ENCODE measurements around the gene RPTOR.

The RPTOR gene

DNA sequence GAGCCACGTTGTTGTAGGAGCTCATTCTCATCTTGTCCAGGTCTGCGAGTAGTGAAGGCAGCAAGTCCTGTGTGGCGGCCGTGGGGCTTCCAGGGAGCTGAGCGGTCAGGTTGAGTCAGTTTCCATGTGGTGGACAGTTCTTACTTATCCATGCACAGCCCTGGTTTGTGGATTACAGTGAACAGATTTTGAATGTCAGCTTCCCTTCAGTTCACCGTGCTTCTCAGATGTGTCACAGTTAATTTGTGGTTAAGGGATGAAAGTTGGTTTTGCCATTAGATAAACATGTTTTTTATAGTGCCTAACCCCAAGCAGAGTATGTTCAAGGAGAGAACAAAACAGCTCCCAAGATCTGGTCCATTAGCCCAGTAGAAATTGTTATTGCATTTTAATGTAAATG, 103.1 kb downstream of the RPTOR start:
- no peak overlapping the region for H3K4me3 ChIP-seq (ENCODE audit: low read depth in 1 of 2, low read length in 2 of 2)
- DNase-seq (no peak), ATAC-seq (ENCODE audit: insufficient read depth, low read depth) (peak; percentile 52)
- peak overlapping the region; percentile 41 for H3K27ac ChIP-seq (ENCODE audit: low read length)
- H3K36me3 ChIP-seq (ENCODE audit: insufficient read depth, low read length) = peaks cover 16% of the 10 kb centered on the region
- H4K20me1 ChIP-seq (ENCODE audit: insufficient read depth, low read length) = peaks cover 27% of the 10 kb centered on the region; the same call in 1 of the 2 replicates
- no peaks in the 10 kb centered on the region for H3K27me3 ChIP-seq (ENCODE audit: insufficient read depth, low read length, poor library complexity)
- H3K9me3 ChIP-seq (ENCODE audit: insufficient read depth, low read length, severe bottlenecking) = no peaks in the 10 kb centered on the region
- peaks cover 53% of the 10 kb centered on the region for H3K4me1 ChIP-seq (ENCODE audit: insufficient read depth, low read length)
- no peak overlapping the region for H3K4me2 ChIP-seq (ENCODE audit: insufficient read depth, low read length)
- no peak for TF ChIP-seq EZH2 (IDR thresholded peaks at IDR 0.05; ENCODE audit: borderline replicate concordance, low read depth, low read length, severe bottlenecking)
- TF ChIP-seq, protein P1, sequence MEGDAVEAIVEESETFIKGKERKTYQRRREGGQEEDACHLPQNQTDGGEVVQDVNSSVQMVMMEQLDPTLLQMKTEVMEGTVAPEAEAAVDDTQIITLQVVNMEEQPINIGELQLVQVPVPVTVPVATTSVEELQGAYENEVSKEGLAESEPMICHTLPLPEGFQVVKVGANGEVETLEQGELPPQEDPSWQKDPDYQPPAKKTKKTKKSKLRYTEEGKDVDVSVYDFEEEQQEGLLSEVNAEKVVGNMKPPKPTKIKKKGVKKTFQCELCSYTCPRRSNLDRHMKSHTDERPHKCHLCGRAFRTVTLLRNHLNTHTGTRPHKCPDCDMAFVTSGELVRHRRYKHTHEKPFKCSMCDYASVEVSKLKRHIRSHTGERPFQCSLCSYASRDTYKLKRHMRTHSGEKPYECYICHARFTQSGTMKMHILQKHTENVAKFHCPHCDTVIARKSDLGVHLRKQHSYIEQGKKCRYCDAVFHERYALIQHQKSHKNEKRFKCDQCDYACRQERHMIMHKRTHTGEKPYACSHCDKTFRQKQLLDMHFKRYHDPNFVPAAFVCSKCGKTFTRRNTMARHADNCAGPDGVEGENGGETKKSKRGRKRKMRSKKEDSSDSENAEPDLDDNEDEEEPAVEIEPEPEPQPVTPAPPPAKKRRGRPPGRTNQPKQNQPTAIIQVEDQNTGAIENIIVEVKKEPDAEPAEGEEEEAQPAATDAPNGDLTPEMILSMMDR (IDR thresholded peaks at IDR 0.05; ENCODE audit: borderline replicate concordance, extremely low read depth, low read length, poor library complexity, severe bottlenecking) = no peak
- peaks cover 89% of the 10 kb centered on the region for H3K79me2 ChIP-seq (ENCODE audit: insufficient read depth, low read length)
- H2AFZ ChIP-seq (ENCODE audit: low read depth, low read length) = no peak overlapping the region
- no peak overlapping the region for H3K9ac ChIP-seq (ENCODE audit: low read depth, low read length)

- DNase-seq (no peak), ATAC-seq (ENCODE audit: insufficient read depth, low read depth) (0 out of 3 replicates have a peak, but pooled peaks have one; percentile 15)
- Histone ChIP-seq H3K9me3 (ENCODE audit: insufficient read depth, low read length, severe bottlenecking) (peaks cover under 1% of the 10 kb centered on the region), H3K36me3 (ENCODE audit: insufficient read depth, low read length) (peaks cover 9% of the 10 kb centered on the region; the same call in 1 of the 2 replicates), H3K4me3 (ENCODE audit: low read depth in 1 of 2, low read length in 2 of 2) (no peak overlapping the region), H3K27me3 (ENCODE audit: insufficient read depth, low read length, poor library complexity) (no peaks in the 10 kb centered on the region), H4K20me1 (ENCODE audit: insufficient read depth, low read length) (peaks cover 22% of the 10 kb centered on the region; the same call in 1 of the 2 replicates), H3K4me1 (ENCODE audit: insufficient read depth, low read length) (peaks cover 50% of the 10 kb centered on the region), H3K9ac (ENCODE audit: low read depth, low read length) (no peak overlapping the region), H3K4me2 (ENCODE audit: insufficient read depth, low read length) (peak overlapping the region; percentile 19; the same call in 1 of the 2 replicates), H3K27ac (ENCODE audit: low read length) (peak overlapping the region; percentile 40), H2AFZ (ENCODE audit: low read depth, low read length) (no peak overlapping the region), H3K79me2 (ENCODE audit: insufficient read depth, low read length) (peaks cover 92% of the 10 kb centered on the region)
- TF ChIP-seq EZH2 (IDR thresholded peaks at IDR 0.05; ENCODE audit: borderline replicate concordance, low read depth, low read length, severe bottlenecking) = no peak
- TF ChIP-seq, protein P1 (IDR thresholded peaks at IDR 0.05; ENCODE audit: borderline replicate concordance, extremely low read depth, low read length, poor library complexity, severe bottlenecking) = no peak
Measured at GRCh38 chr17:80649200-80649644, 104.6 kb downstream of the RPTOR start.

- ATAC-seq (ENCODE audit: insufficient read depth, low read depth) (peak; percentile 74), DNase-seq (peak; percentile 53)
- Histone ChIP-seq H3K4me2 (ENCODE audit: insufficient read depth, low read length) (peak overlapping the region; percentile 19; the same call in 1 of the 2 replicates), H3K4me3 (ENCODE audit: low read depth in 1 of 2, low read length in 2 of 2) (no peak overlapping the region), H3K79me2 (ENCODE audit: insufficient read depth, low read length) (peaks cover 96% of the 10 kb centered on the region), H3K9ac (ENCODE audit: low read depth, low read length) (no peak overlapping the region), H3K27me3 (ENCODE audit: insufficient read depth, low read length, poor library complexity) (no peaks in the 10 kb centered on the region), H2AFZ (ENCODE audit: low read depth, low read length) (no peak overlapping the region), H3K36me3 (ENCODE audit: insufficient read depth, low read length) (peaks cover 6% of the 10 kb centered on the region; the same call in 1 of the 2 replicates), H4K20me1 (ENCODE audit: insufficient read depth, low read length) (peaks cover 22% of the 10 kb centered on the region; the same call in 1 of the 2 replicates), H3K9me3 (ENCODE audit: insufficient read depth, low read length, severe bottlenecking) (peaks cover 3% of the 10 kb centered on the region), H3K4me1 (ENCODE audit: insufficient read depth, low read length) (peaks cover 50% of the 10 kb centered on the region), H3K27ac (ENCODE audit: low read length) (peak overlapping the region; percentile 40)
- no peak for TF ChIP-seq EZH2 (IDR thresholded peaks at IDR 0.05; ENCODE audit: borderline replicate concordance, low read depth, low read length, severe bottlenecking)
- TF ChIP-seq, protein P1 (IDR thresholded peaks at IDR 0.05; ENCODE audit: borderline replicate concordance, extremely low read depth, low read length, poor library complexity, severe bottlenecking) = peak; percentile 62
Measured at GRCh38 chr17:80649672-80650330, 105.2 kb downstream of the RPTOR start.
